Stimulated activated CD4-positive, alpha-beta T cell treated with anti-CD3 and anti-CD28 coated beads, Interleukin-1b, Interleukin-23, amount 100 ng/mL, for 48 hours (primary cell): ENCODE results near the gene FYN.

Experiments
- DNase-seq: peaks from one replicate; pipeline ENCODE4 v3.0.0-alpha.2; 2020

FYN gene

GRCh38 chr6:111674413-111674812, 198.8 kb downstream of the FYN start:
- DNase-seq, result no peak

GRCh38 chr6:111673937-111674336, 199.3 kb downstream of the FYN start:
- DNase-seq, result no peak

GRCh38 chr6:111673532-111673931, 199.7 kb downstream of the FYN start:
- no peak for DNase-seq

GRCh38 chr6:111672761-111673450, 200.3 kb downstream of the FYN start:
- no peak for DNase-seq

- no peak for DNase-seq
Observed at GRCh38 chr6:111669326-111669725, 203.9 kb downstream of the FYN start.

GRCh38 chr6:111668410-111668809, 204.8 kb downstream of the FYN start:
- no peak for DNase-seq

GRCh38 chr6:111667931-111668330, 205.3 kb downstream of the FYN start:
- DNase-seq, result no peak

GRCh38 chr6:111666847-111667246, 206.4 kb downstream of the FYN start:
- DNase-seq, result no peak

GRCh38 chr6:111664565-111665030, 208.7 kb downstream of the FYN start:
- DNase-seq, result no peak

GRCh38 chr6:111663692-111664564, 209.3 kb downstream of the FYN start:
- no peak for DNase-seq

GRCh38 chr6:111662794-111663593, 210.3 kb downstream of the FYN start:
- DNase-seq, result no peak

GRCh38 chr6:111662072-111662793, 211.0 kb downstream of the FYN start:
- DNase-seq, result no peak

- no peak for DNase-seq
Observed at GRCh38 chr6:111661541-111662061, 211.7 kb downstream of the FYN start.

- no peak for DNase-seq
Observed at GRCh38 chr6:111660531-111660930, 212.7 kb downstream of the FYN start.

GRCh38 chr6:111658462-111659154, 214.6 kb downstream of the FYN start:
- no peak for DNase-seq

GRCh38 chr6:111657146-111657545, 216.1 kb downstream of the FYN start:
- DNase-seq, result no peak

- no peak for DNase-seq
Observed at GRCh38 chr6:111653979-111654378, 219.3 kb downstream of the FYN start.

- no peak for DNase-seq
Observed at GRCh38 chr6:111653434-111653833, 219.8 kb downstream of the FYN start.

GRCh38 chr6:111652156-111652555, 221.1 kb downstream of the FYN start:
- no peak for DNase-seq

GRCh38 chr6:111651185-111652034, 221.8 kb downstream of the FYN start:
- no peak for DNase-seq

- DNase-seq, result no peak
Observed at GRCh38 chr6:111650049-111650448, 223.2 kb downstream of the FYN start.
